HepG2 (cell line): ENCODE results near the gene PATL1. TPM values are rescaled to one million over a fixed set of nuclear protein-coding genes. Genes with fewer than 3 reads are reported as not detected.

Source experiments
- ATAC-seq: fragments of 200-7000 bp; cut with Tn5 transposase; 3 replicates; pipeline ENCODE4 v1.9.1; 2020; ENCODE audit warnings: mild to moderate bottlenecking, moderate library complexity
- BruUV-seq: library from RNA; stranded (reverse); fragments of 400-500 nt; replicated peaks from 2 replicates; lab custom pipeline; 2021; lab: Mats Ljungman, UMichigan
- CTCF ChIA-PET: fragments of 300-600 bp; formaldehyde crosslinking; extraction: SDS; loops from one replicate; lab custom pipeline; 2021; ENCODE audit warnings: low total read pairs, inconsistent platforms, low intra/inter-chr PET ratio; lab: Yijun Ruan, JAX
- POLR2A ChIA-PET: fragments of 350-600 bp; sonication (Branson Sonifier 250); formaldehyde crosslinking; loops from one replicate; lab custom pipeline; 2020; ENCODE audit warnings: antibody characterized with exemption, inconsistent platforms; lab: Yijun Ruan, JAX
- DNase-seq: peaks from one replicate; pipeline ENCODE4 v3.0.0-alpha.2; 2015; ENCODE audit warnings: low spot score
- FAIRE-seq: peaks from 3 replicates; lab custom pipeline; 2011; peaks lifted over from hg19 to GRCh38; lab: Jason Lieb, UNC
- H2AFZ ChIP-seq: one replicate; pipeline ENCODE4 v1.6.1; 2011; ENCODE audit warnings: low read length, inconsistent platforms
- H3K27ac ChIP-seq: fragments of 300-600 bp; 3 replicates; pipeline ENCODE4 v1.8.0; 2011; ENCODE audit warnings: mixed run types, mild to moderate bottlenecking, mixed read lengths, low read length, inconsistent platforms; ENCODE audit not compliant: insufficient read depth; ENCODE audit errors: extremely low read length
- H3K27me3 ChIP-seq, 2 experiments: fragments of 200-600 bp in 1 of 2; 2 replicates in 1 of 2; 3 replicates in 1 of 2; pipeline versions ENCODE4 v1.6.0 to v1.8.0; 2011; ENCODE audit warnings: low read length in 2 of 2, mild to moderate bottlenecking in 2 of 2, moderate library complexity in 2 of 2, inconsistent platforms in 1 of 2; ENCODE audit not compliant: insufficient read depth in 2 of 2, control insufficient read depth in 1 of 2
- H3K36me3 ChIP-seq, 2 experiments: fragments of 200-600 bp in 1 of 2; replicated peaks in 1 of 2; 2 replicates in 1 of 2; 3 replicates in 1 of 2; pipeline versions ENCODE4 v1.5.1 to v1.8.0; 2011; ENCODE audit warnings: low read length in 2 of 2, inconsistent platforms in 1 of 2; ENCODE audit not compliant: insufficient read depth in 2 of 2, control insufficient read depth in 1 of 2
- H3K4me1 ChIP-seq: 2 replicates; pipeline ENCODE4 v1.5.1; 2012; ENCODE audit warnings: low read length, inconsistent platforms; ENCODE audit not compliant: insufficient read depth
- H3K4me2 ChIP-seq: 2 replicates; pipeline ENCODE4 v1.6.0; 2011; ENCODE audit warnings: low read depth, low read length, inconsistent platforms
- H3K4me3 ChIP-seq, 3 experiments: fragments of 200-600 bp in 1 of 3; sonication (generic), shearing (Covaris generic) in 1 of 3; replicated peaks in 1 of 3; 2 replicates each; pipeline ENCODE4 v1.5.1; 2011 to 2016; ENCODE audit warnings: low read length in 3 of 3, inconsistent platforms in 2 of 3, low read depth in 2 of 3, mild to moderate bottlenecking in 2 of 3, control low read depth in 1 of 3, mixed read lengths in 1 of 3; ENCODE audit not compliant: insufficient read depth in 1 of 3
- H3K79me2 ChIP-seq: one replicate; pipeline ENCODE4 v1.6.1; 2011; ENCODE audit warnings: low read length, inconsistent platforms; ENCODE audit not compliant: insufficient read depth
- H3K9ac ChIP-seq: 2 replicates; pipeline ENCODE4 v1.6.0; 2011; ENCODE audit warnings: mild to moderate bottlenecking, low read depth, low read length, inconsistent platforms; ENCODE audit not compliant: insufficient read depth
- H3K9me3 ChIP-seq: 2 replicates; pipeline ENCODE4 v1.5.1; 2012; ENCODE audit warnings: mild to moderate bottlenecking, low read length
- H4K20me1 ChIP-seq: 2 replicates; pipeline ENCODE4 v1.6.0; 2011; ENCODE audit warnings: inconsistent platforms, mild to moderate bottlenecking, low read length, moderate library complexity; ENCODE audit not compliant: insufficient read depth
- ASH2L ChIP-seq: fragments of 300-600, 200-600 bp; sonication (generic); IDR thresholded peaks from 2 replicates; pipeline ENCODE4 v1.7.0; 2017; ENCODE audit warnings: low read depth, mild to moderate bottlenecking, moderate library complexity, mixed read lengths, low read length; ENCODE audit not compliant: insufficient read length
- BATF2 ChIP-seq: sonication (generic); formaldehyde crosslinking; IDR thresholded peaks from 2 replicates; pipeline ENCODE4 v1.8.0; 2022; ENCODE audit warnings: mild to moderate bottlenecking, missing genetic modification reagents, moderate library complexity
- CSRNP1 ChIP-seq: sonication (generic); formaldehyde crosslinking; IDR thresholded peaks from 2 replicates; pipeline ENCODE4 v1.8.1; 2023; ENCODE audit warnings: mild to moderate bottlenecking, missing genetic modification reagents
- KDM6A ChIP-seq: IDR thresholded peaks from 2 replicates; pipeline ENCODE4 v1.6.1; 2016; ENCODE audit warnings: low read depth
- NCOR1 ChIP-seq: fragments of 200-600 bp; sonication (generic); IDR thresholded peaks from 2 replicates; pipeline ENCODE4 v1.7.0; 2017; ENCODE audit warnings: antibody characterized with exemption, low read length, borderline replicate concordance
- SMAD9 ChIP-seq: sonication (generic); formaldehyde crosslinking; IDR thresholded peaks from 2 replicates; pipeline ENCODE4 v1.5.1; 2020; ENCODE audit warnings: mild to moderate bottlenecking, missing genetic modification reagents
- SSRP1 ChIP-seq: IDR thresholded peaks from 2 replicates; pipeline ENCODE4 v1.6.1; 2016; ENCODE audit warnings: control low read depth
- TEAD2 ChIP-seq: sonication (generic); formaldehyde crosslinking; IDR thresholded peaks from 2 replicates; pipeline ENCODE4 v1.9.0; 2021; ENCODE audit warnings: missing genetic modification reagents
- U2AF2 ChIP-seq: fragments of 200-400 bp; formaldehyde crosslinking; IDR thresholded peaks from 2 replicates; pipeline ENCODE4 v1.6.1; 2017; ENCODE audit warnings: low read depth, mild to moderate bottlenecking, low read length
- ZNF20 ChIP-seq: sonication (generic); formaldehyde crosslinking; IDR thresholded peaks from 2 replicates; pipeline ENCODE4 v1.4.0; 2020; ENCODE audit warnings: mild to moderate bottlenecking, moderate library complexity, missing genetic modification reagents
- ZNF264 ChIP-seq: sonication (generic); formaldehyde crosslinking; IDR thresholded peaks from 2 replicates; pipeline ENCODE4 v1.4.0; 2020; ENCODE audit warnings: missing genetic modification reagents
- ZNF318 ChIP-seq: sonication (generic); formaldehyde crosslinking; IDR thresholded peaks from 2 replicates; pipeline ENCODE4 v1.4.0; 2020; ENCODE audit warnings: mild to moderate bottlenecking, missing genetic modification reagents
- ZNF850 ChIP-seq: sonication (generic); formaldehyde crosslinking; conservative IDR thresholded peaks from 2 replicates; pipeline ENCODE4 v1.9.0; 2021; ENCODE audit warnings: mild to moderate bottlenecking, missing genetic modification reagents
- WGBS: methylation state at CpG from one replicate; pipeline ENCODE4 v1.1.6; 2017; ENCODE audit warnings: low lambda C conversion rate; 5-methylcytosine and 5-hydroxymethylcytosine counted together
- in situ Hi-C: cut with HindIII; loops from 2 replicates; pipeline ENCODE4 v1.10.0; 2017; ENCODE audit warnings: low pct_unique_long_range_greater_than_20kb; ENCODE audit not compliant: extremely low pct_ligation_motif_present
- intact Hi-C: fragments of 100-400 bp; cut with micrococcal nuclease; formaldehyde crosslinking; loops from one replicate; pipeline ENCODE4 v1.10.0; 2022; ENCODE audit not compliant: unreplicated experiment
- polyA plus RNA-seq, 8 experiments: library from polyadenylated mRNA; depleted of rRNA in 3 of 8; stranded (reverse) in 7 of 8; unstranded in 1 of 8; fragments of >200 nt; fragmentation: Illumina TruSeq in 4 of 8; extraction: Trizol in 4 of 8; gene quantifications; 2 replicates each; pipeline versions ENCODE4 v1.2.1 to v1.2.3, GENCODE V29; 2011 to 2016; ENCODE audit warnings: low read depth in 4 of 8, missing spikeins in 1 of 8, mixed read lengths in 1 of 8; ENCODE audit not compliant: insufficient read depth in 1 of 8
- total RNA-seq, 5 experiments: library from RNA; depleted of rRNA; stranded (reverse); fragments of >200 nt; fragmentation: Illumina TruSeq; extraction: Trizol; gene quantifications; 2 replicates each; pipeline ENCODE4 v1.2.3, GENCODE V29; 2016; ENCODE audit warnings: low read depth in 1 of 5
- TF ChIP-seq, protein P1 (sequence below): IDR thresholded peaks from 2 replicates; pipeline ENCODE4 v1.6.1; 2018; ENCODE audit warnings: missing genetic modification reagents

Gene PATL1
- total and polyA plus RNA-seq, 2 of the 13 experiments (the other 11 are each of a cell fraction or from before 2014, with no cell fraction given), result 12.9 to 26.8 TPM

- 15% methylated on average over 2 of the region's 2 CpGs for WGBS
- DNase-seq (no peak), FAIRE-seq (no peak), ATAC-seq (no peak)
- intact Hi-C loops, result no loop called here
- Histone ChIP-seq H3K9ac (no peak overlapping the region), H3K4me3 (no peak overlapping the region), H3K36me3 (no peaks in the 10 kb centered on the region), H3K9me3 (peaks cover 15% of the 10 kb centered on the region), H4K20me1 (no peaks in the 10 kb centered on the region), H2AFZ (no peak overlapping the region), H3K27ac (no peak overlapping the region), H3K27me3 (no peaks in the 10 kb centered on the region), H3K4me2 (no peak overlapping the region), H3K79me2 (no peaks in the 10 kb centered on the region), H3K4me1 (no peaks in the 10 kb centered on the region)
- BruUV-seq, result no TSS peak
- in situ Hi-C loops, result loop anchor here (25.0 kb wide), 1 partner anchor 504 kb away; no protein-coding TSS in a partner anchor
- CTCF ChIA-PET, result no interaction called here
- POLR2A ChIA-PET, result no interaction called here
- TF ChIP-seq ASH2L (no peak), KDM6A (CRISPR knock-in tag) (no peak), ZNF264 (CRISPR knock-in tag) (no peak), ZNF20 (CRISPR knock-in tag) (no peak), CSRNP1 (no peak), U2AF2 (no peak), BATF2 (CRISPR knock-in tag) (no peak), SSRP1 (no peak), ZNF850 (no peak), TEAD2 (CRISPR knock-in tag) (no peak), SMAD9 (CRISPR knock-in tag) (no peak), NCOR1 (no peak), ZNF318 (CRISPR knock-in tag) (no peak)
- TF ChIP-seq, protein P1, sequence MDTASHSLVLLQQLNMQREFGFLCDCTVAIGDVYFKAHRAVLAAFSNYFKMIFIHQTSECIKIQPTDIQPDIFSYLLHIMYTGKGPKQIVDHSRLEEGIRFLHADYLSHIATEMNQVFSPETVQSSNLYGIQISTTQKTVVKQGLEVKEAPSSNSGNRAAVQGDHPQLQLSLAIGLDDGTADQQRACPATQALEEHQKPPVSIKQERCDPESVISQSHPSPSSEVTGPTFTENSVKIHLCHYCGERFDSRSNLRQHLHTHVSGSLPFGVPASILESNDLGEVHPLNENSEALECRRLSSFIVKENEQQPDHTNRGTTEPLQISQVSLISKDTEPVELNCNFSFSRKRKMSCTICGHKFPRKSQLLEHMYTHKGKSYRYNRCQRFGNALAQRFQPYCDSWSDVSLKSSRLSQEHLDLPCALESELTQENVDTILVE (CRISPR knock-in tag), result no peak
These were observed 22.3 kb upstream of the PATL1 start for GRCh38 chr11:59691156-59691555.
